GM19193 (cell line): ENCODE results near the gene CSTPP1.

Source experiments
- POLR2A ChIP-seq: IDR thresholded peaks from 4 replicates; pipeline ENCODE4 v1.6.1; 2011; ENCODE audit not compliant: insufficient read depth, insufficient read length; ENCODE audit errors: extremely low read depth

The CSTPP1 gene

GRCh38 chr11:47034091-47034490 lies 97.5 kb downstream of the CSTPP1 start:
- TF ChIP-seq POLR2A, result no peak

GRCh38 chr11:47035108-47035507 lies 98.5 kb downstream of the CSTPP1 start:
- no peak for TF ChIP-seq POLR2A

- no peak for TF ChIP-seq POLR2A
Observed at GRCh38 chr11:47044119-47044518, 107.6 kb downstream of the CSTPP1 start.

- no peak for TF ChIP-seq POLR2A
Observed at GRCh38 chr11:47047972-47048371, 111.4 kb downstream of the CSTPP1 start.

- no peak for TF ChIP-seq POLR2A
Observed at GRCh38 chr11:47050284-47050683, 113.7 kb downstream of the CSTPP1 start.

- TF ChIP-seq POLR2A, result no peak
Observed at GRCh38 chr11:47051217-47051616, 114.7 kb downstream of the CSTPP1 start.

GRCh38 chr11:47052165-47052564 lies 115.6 kb downstream of the CSTPP1 start:
- no peak for TF ChIP-seq POLR2A

GRCh38 chr11:47052576-47052975 lies 116.0 kb downstream of the CSTPP1 start:
- TF ChIP-seq POLR2A, result no peak

- no peak for TF ChIP-seq POLR2A
Observed at GRCh38 chr11:47055534-47055933, 119.0 kb downstream of the CSTPP1 start.

- TF ChIP-seq POLR2A, result no peak
Observed at GRCh38 chr11:47056261-47056915, 119.8 kb downstream of the CSTPP1 start.

GRCh38 chr11:47057365-47057764 lies 120.8 kb downstream of the CSTPP1 start:
- TF ChIP-seq POLR2A, result no peak

- no peak for TF ChIP-seq POLR2A
Observed at GRCh38 chr11:47060807-47061206, 124.2 kb downstream of the CSTPP1 start.

GRCh38 chr11:47061429-47062178 lies 125.0 kb downstream of the CSTPP1 start:
- TF ChIP-seq POLR2A, result no peak

GRCh38 chr11:47062736-47063135 lies 126.2 kb downstream of the CSTPP1 start:
- no peak for TF ChIP-seq POLR2A

GRCh38 chr11:47067401-47067800 lies 130.8 kb downstream of the CSTPP1 start:
- no peak for TF ChIP-seq POLR2A

GRCh38 chr11:47070769-47071168 lies 134.2 kb downstream of the CSTPP1 start:
- no peak for TF ChIP-seq POLR2A
